Left ventricle myocardium inferior (tissue), 1 donor: ENCODE data around the gene DIP2B. TPM values are rescaled to one million over a fixed set of nuclear protein-coding genes. Genes with fewer than 3 reads are reported as not detected.

ENCODE experiments used
- DNase-seq: peaks from one replicate; pipeline ENCODE4 v3.0.0-alpha.2; 2020
- H3K27ac ChIP-seq: fragments of 200-600 bp; replicated peaks from 2 replicates; pipeline ENCODE4 v1.8.0; 2021
- H3K27me3 ChIP-seq: fragments of 200-600 bp; 2 replicates; pipeline ENCODE4 v1.8.0; 2021; ENCODE audit warnings: low read depth
- H3K36me3 ChIP-seq: fragments of 200-600 bp; 2 replicates; pipeline ENCODE4 v1.8.0; 2021
- H3K4me1 ChIP-seq: fragments of 200-600 bp; 2 replicates; pipeline ENCODE4 v1.8.0; 2021
- H3K4me3 ChIP-seq: fragments of 200-600 bp; 2 replicates; pipeline ENCODE4 v1.8.0; 2021; ENCODE audit warnings: mild to moderate bottlenecking, moderate library complexity
- H3K9me3 ChIP-seq: fragments of 200-600 bp; replicated peaks from 2 replicates; pipeline ENCODE4 v1.8.0; 2021
- CTCF ChIP-seq: fragments of 200-600 bp; IDR thresholded peaks from 2 replicates; pipeline ENCODE4 v1.8.0; 2021; ENCODE audit warnings: antibody characterized with exemption, mild to moderate bottlenecking, borderline replicate concordance
- intact Hi-C: fragments of 100-400 bp; cut with micrococcal nuclease; formaldehyde crosslinking; loops from one replicate; pipeline ENCODE4 v1.11.0; 2022
- total RNA-seq: library from RNA; stranded (reverse); fragmentation: NEBNext Ultra II Directional; extraction: Animal tissue kit (Norgen Biotek cat#: 25700); gene quantifications from one replicate; pipeline ENCODE4 v1.2.1, GENCODE V29; 2021
- donor health status: DM: no; HTN: yes; CAD: no; lungs with severe emphysema.

Gene DIP2B
- total RNA-seq, 1 donor from 2014 or later: 13.2 TPM

- no peaks in the 10 kb centered on the region for H3K27me3 ChIP-seq
- H3K4me1 ChIP-seq: no peaks in the 10 kb centered on the region
- no peak for TF ChIP-seq CTCF
- H3K36me3 ChIP-seq: peaks cover 6% of the 10 kb centered on the region
- H3K9me3 ChIP-seq: no peaks in the 10 kb centered on the region
- DNase-seq: no peak
- intact Hi-C loops: no loop called here
- no peak overlapping the region for H3K4me3 ChIP-seq
- no peak overlapping the region for H3K27ac ChIP-seq
These were observed 142.7 kb downstream of the DIP2B start for GRCh38 chr12:50647479-50647878.

- no peak for DNase-seq
- no peak overlapping the region for H3K27ac ChIP-seq
- no peak overlapping the region for H3K4me3 ChIP-seq
- no peaks in the 10 kb centered on the region for H3K4me1 ChIP-seq
- intact Hi-C loops: no loop called here
- TF ChIP-seq CTCF: no peak
- no peaks in the 10 kb centered on the region for H3K9me3 ChIP-seq
- H3K36me3 ChIP-seq: no peaks in the 10 kb centered on the region
- H3K27me3 ChIP-seq: no peaks in the 10 kb centered on the region
These were observed 145.5 kb downstream of the DIP2B start for GRCh38 chr12:50650285-50650684.

- Histone ChIP-seq H3K36me3 (no peaks in the 10 kb centered on the region), H3K27ac (no peak overlapping the region), H3K9me3 (no peaks in the 10 kb centered on the region), H3K27me3 (no peaks in the 10 kb centered on the region), H3K4me3 (no peak overlapping the region), H3K4me1 (no peaks in the 10 kb centered on the region)
- no peak for TF ChIP-seq CTCF
- DNase-seq: no peak
- intact Hi-C loops: no loop called here
These were observed 150.7 kb downstream of the DIP2B start for GRCh38 chr12:50655374-50655921.

GRCh38 chr12:50659260-50659659, 154.5 kb downstream of the DIP2B start:
- intact Hi-C loops: no loop called here
- Histone ChIP-seq H3K4me3 (no peak overlapping the region), H3K4me1 (no peaks in the 10 kb centered on the region), H3K27me3 (no peaks in the 10 kb centered on the region), H3K36me3 (no peaks in the 10 kb centered on the region), H3K27ac (no peak overlapping the region), H3K9me3 (no peaks in the 10 kb centered on the region)
- no peak for TF ChIP-seq CTCF
- DNase-seq: no peak

GRCh38 chr12:50659690-50660424, 155.1 kb downstream of the DIP2B start:
- no peaks in the 10 kb centered on the region for H3K4me1 ChIP-seq
- H3K9me3 ChIP-seq: no peaks in the 10 kb centered on the region
- no peak for DNase-seq
- no peak for TF ChIP-seq CTCF
- no peaks in the 10 kb centered on the region for H3K27me3 ChIP-seq
- intact Hi-C loops: loop anchor here (10.0 kb wide), 1 partner anchor 305 kb away; no protein-coding TSS in a partner anchor
- no peaks in the 10 kb centered on the region for H3K36me3 ChIP-seq
- H3K27ac ChIP-seq: no peak overlapping the region
- H3K4me3 ChIP-seq: no peak overlapping the region
